Thyroid gland (tissue), 4 donors: ENCODE measurements around the gene RGS9.

Experiments
- POLR2A ChIP-seq, 2 donors: fragments of 450-650 bp; IDR thresholded peaks; one replicate each; pipeline ENCODE4 v1.6.1; 2017; ENCODE audit warnings: antibody characterized with exemption in 2 of 2, mild to moderate bottlenecking in 2 of 2, moderate library complexity in 1 of 2
- TF ChIP-seq, protein P1 (sequence below), 6 experiments: fragments of 200-600 bp in 3 of 6; fragments of 450-650 bp in 3 of 6; sonication (generic) in 3 of 6; IDR thresholded peaks; one replicate each; pipeline ENCODE4 v1.5.1; 2016 to 2019; ENCODE audit warnings: antibody characterized with exemption in 6 of 6, mild to moderate bottlenecking in 2 of 6, inconsistent platforms in 1 of 6, moderate library complexity in 1 of 6

DNA sequence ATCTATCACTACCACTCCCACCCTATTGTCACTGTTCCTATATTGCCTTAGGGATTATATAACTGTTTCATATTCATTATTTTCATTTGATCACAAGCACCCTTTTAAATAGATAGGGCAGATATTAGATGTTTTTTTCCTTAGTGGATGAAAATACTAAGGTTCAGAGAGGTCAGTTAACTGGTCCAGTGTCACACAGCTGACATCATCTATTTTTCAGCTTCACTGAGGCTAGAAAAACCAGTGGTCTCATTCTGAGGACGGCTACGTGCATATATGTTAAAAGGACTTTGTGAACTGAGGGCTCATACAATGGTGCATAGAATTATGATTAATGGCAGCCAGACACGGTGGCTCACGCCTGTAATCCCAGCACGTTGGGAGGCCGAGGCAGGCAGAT, 29.0 kb upstream of the RGS9 start:
- TF ChIP-seq, protein P1, sequence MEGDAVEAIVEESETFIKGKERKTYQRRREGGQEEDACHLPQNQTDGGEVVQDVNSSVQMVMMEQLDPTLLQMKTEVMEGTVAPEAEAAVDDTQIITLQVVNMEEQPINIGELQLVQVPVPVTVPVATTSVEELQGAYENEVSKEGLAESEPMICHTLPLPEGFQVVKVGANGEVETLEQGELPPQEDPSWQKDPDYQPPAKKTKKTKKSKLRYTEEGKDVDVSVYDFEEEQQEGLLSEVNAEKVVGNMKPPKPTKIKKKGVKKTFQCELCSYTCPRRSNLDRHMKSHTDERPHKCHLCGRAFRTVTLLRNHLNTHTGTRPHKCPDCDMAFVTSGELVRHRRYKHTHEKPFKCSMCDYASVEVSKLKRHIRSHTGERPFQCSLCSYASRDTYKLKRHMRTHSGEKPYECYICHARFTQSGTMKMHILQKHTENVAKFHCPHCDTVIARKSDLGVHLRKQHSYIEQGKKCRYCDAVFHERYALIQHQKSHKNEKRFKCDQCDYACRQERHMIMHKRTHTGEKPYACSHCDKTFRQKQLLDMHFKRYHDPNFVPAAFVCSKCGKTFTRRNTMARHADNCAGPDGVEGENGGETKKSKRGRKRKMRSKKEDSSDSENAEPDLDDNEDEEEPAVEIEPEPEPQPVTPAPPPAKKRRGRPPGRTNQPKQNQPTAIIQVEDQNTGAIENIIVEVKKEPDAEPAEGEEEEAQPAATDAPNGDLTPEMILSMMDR (IDR thresholded peaks at IDR 0.05), result no peak
- no peak for TF ChIP-seq POLR2A (IDR thresholded peaks at IDR 0.05)
